Activated CD4-positive, alpha-beta T cell treated with anti-CD3 and anti-CD28 coated beads for 48 hours (primary cell): ENCODE results near the gene UGT1A9.
"Not testable (repeated sequence)": the region's sequence is repeated elsewhere in the genome, so short reads cannot be mapped to it uniquely, and the experiment has no call there.

Source experiments
- DNase-seq: peaks from one replicate; pipeline ENCODE4 v3.0.0-alpha.2; 2020

The UGT1A9 gene

GRCh38 chr2:233713262-233713615 lies 41.5 kb downstream of the UGT1A9 start:
- DNase-seq: no peak

DNA sequence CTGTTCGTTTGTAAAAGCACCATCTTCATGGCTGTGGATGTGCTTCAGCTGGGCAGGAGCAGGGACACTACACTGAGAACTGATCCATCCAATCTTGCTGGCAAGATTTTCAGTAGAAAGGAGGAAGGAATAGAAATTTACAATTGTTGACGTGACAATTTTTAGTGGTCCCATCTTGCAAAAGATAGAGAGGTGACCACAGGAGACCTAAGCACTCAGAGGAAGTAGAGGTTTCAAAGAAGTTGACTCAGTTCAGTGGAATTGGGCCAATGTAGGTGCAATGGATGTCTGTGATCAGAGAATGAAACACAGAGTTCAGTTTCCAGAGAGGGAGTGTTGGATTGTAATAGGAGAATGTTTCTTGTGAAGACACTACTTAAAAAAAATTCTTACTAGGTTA lies 42.4 kb downstream of the UGT1A9 start:
- no peak for DNase-seq

DNA sequence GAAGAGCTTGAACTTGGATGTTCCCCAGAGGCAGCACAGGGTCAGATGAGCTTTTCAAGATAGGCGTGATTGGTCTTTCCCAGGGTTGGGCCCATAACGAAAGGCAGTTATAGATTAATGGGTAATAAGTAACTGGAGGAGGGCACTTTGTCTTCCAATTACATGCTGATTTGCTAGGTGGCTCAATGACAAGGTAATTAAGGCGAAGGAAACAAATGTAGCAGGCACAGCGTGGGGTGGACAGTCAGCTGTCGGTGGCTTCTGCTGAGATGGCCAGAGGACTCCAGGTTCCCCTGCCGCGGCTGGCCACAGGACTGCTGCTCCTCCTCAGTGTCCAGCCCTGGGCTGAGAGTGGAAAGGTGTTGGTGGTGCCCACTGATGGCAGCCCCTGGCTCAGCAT lies 46.9 kb downstream of the UGT1A9 start, which contains the start of gene UGT1A4:
TSS of gene UGT1A4 (plus strand) at position 185 of the 400 bp plus-strand sequence. CDS start at position 270, 85 bp downstream.
- no peak for DNase-seq

- DNase-seq: no peak
Observed at GRCh38 chr2:233728723-233729301, 57.1 kb downstream of the UGT1A9 start, which contains the start of gene UGT1A3. UGT1A3 (plus strand) TSS chr2:233729042; CDS start chr2:233729127, 85 bp downstream.

GRCh38 chr2:233736868-233737653 lies 65.4 kb downstream of the UGT1A9 start:
- not testable (repeated sequence) for DNase-seq

DNA sequence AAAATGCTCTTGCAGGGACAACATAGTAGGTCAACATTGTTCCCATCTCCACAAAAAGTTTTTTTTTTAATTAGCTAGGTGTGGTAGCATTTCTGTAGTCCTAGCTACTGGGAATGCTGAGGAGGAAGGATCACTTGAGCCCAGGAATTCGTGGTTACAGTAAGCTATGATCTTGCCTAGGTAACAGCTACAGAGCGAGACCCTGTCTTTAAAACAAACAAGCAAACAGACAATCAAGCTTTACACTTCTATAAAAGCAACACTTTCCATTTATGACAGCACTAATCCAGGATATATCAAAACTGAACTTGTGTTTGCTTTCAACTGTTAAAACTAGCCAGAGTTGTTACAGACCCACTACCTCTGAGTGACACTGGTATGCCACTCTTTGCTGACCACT lies 69.2 kb downstream of the UGT1A9 start:
- no peak for DNase-seq

GRCh38 chr2:233743464-233744259 lies 72.0 kb downstream of the UGT1A9 start:
- no peak for DNase-seq

DNA sequence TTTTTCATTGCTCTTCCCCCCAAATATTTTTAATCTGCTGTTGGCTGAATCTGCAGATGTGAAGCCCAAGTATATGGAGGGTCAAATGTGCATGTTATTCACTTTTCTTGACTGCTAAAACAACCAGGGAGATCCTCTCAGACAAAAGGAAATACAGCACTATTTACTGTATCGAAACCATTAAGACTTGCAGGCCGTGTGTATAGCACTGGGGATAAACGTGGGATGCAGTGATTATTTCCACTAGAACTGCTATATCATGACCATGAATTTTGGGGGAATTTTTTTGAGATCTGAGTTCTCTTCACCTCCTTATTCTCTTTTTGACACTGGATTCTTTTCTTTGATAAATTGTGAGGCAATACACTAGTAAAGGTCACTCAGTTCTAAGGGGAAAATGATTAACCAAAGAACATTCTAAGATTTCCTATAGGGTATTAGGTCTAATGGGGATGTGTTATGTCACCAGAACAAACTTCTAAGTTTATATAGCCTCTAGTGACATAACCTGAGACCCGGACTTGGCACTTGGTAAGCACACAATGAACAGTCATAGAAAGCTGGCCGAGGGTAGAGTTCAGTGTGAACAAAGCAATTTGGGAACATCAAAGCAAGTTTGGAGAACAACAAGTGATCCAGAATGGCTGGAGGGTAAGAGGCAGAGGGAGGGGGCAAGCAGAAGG lies 73.5 kb downstream of the UGT1A9 start:
- DNase-seq: no peak

DNA sequence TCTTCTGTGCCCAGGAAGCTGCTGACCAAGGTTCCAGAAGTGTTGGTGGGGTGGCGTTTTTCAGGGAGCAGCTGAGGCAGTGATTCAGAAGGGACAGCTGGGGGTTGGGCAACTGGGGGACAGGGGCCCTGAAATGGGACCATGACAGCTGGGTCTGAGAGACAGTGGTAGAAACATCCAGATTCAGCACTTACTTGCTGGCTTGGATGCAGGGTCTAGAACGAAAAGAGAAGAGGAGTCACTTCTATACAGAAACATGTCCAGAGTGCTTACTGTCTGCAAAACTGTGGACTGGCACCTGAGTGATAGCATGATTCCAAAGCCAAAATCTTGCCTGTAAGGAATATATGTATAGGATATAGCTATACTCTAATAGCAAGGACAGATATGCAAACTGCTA lies 74.1 kb downstream of the UGT1A9 start:
- not testable (repeated sequence) for DNase-seq

DNA sequence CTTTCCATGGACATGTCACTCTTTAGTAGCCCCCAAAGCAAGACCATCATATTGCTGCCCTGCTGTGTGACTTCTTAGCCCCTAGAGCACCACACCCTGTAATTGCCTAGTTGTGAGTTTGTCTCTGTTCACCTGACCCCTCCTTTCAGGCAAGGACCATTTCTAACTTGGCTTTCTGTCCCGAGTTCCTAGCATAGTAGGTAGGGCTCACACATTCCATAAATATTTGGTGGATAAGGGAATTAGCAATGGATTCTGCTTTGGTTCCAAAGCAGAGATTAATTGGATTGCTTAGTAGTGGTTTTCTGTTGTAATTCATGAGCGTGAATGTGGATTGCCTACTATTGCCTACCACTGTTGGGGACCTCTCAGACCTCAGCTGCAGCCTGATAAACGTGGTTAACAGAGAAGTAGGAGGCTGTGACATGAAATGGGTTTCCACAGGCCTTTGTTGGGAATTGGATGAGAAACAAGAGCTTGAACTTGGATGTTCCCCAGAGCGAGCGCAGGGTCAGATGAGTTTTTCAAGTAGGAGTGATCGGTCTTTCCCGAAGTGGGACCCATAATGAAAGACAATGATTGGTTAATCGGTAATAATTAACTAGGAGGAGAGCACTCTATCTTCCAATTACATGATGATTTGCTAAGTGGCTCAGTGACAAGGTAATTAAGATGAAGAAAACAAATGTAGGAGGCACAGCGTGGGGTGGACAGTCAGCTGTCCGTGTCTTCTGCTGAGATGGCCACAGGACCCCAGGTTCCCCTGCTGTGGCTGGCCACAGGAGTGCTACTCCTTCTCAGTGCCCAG lies 75.0 kb downstream of the UGT1A9 start:
- DNase-seq: no peak

- no peak for DNase-seq
Observed at GRCh38 chr2:233747283-233747544, 75.5 kb downstream of the UGT1A9 start.

DNA sequence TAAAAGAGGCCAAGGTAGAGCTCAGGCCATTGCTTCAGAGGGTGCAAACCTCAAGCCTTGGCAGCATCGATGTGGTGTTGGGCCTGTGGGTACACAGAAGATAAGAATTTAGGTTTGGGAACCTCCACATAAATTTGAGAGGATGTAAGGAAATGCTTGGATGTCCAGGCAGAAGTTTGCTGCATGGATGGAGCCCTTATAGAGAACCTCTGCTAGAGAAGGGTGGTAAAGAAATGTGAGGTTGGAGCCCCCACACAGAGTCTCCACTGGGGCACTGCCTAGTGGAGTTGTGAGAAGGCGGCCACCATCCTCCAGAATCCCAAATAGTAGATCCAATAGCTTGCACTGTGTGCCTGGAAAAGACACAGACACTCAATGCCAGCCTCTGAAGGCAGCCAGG lies 79.0 kb downstream of the UGT1A9 start:
- DNase-seq: not testable (repeated sequence)

GRCh38 chr2:233751212-233752009 lies 79.7 kb downstream of the UGT1A9 start:
- not testable (repeated sequence) for DNase-seq

DNA sequence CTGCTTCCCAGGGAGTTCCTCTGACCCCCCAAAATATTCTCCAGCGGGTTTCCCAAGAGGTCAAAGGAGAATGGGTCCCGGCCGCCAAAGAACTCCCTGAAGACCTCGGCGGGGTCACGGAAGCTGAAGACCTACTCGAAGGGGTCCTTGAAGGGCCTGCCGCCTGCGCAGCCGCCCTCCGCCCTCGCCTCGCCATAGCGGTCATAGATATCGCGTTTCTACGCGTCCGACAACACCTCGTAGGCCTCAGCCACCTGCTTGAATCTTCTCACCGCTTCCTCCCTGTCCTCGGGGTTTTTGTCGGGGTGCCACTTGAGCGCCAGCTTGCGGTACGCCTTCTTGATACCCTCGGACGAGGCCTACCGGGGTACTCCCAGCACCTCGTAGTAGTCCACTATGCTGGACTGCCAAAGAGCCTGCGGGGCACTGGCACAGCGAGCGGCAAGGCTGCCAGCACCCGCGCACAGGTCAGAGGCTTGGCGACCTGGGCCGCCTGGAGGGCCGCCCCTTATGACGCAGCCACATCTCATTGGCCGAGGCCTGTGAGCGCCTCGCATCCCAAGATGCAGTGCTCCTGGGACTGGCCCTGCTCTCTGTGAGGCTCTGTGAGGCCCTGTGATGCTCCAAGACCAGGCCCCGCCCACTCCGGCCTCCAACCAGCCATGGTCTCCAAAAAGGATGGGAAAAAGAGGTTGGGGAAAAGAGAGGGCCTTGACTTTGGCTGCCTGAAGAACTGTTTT lies 83.3 kb downstream of the UGT1A9 start:
- no peak for DNase-seq

DNA sequence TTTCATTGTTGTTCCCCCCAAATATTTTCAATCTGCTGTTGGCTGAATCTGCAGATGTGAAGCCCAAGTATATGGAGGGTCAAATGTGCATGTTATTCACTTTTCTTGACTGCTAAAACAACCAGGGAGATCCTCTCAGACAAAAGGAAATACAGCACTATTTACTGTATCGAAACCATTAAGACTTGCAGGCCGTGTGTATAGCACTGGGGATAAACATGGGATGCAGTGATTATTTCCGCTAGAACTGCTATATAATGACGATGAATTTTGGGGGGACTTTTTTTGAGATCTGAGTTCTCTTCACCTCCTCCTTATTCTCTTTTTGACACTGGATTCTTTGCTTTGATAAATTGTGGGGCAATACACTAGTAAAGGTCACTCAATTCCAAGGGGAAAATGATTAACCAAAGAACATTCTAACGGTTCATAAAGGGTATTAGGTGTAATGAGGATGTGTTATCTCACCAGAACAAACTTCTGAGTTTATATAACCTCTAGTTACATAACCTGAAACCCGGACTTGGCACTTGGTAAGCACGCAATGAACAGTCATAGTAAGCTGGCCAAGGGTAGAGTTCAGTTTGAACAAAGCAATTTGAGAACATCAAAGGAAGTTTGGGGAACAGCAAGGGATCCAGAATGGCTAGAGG lies 84.9 kb downstream of the UGT1A9 start:
- DNase-seq: no peak

GRCh38 chr2:233758141-233758540 lies 86.4 kb downstream of the UGT1A9 start:
- no peak for DNase-seq

DNA sequence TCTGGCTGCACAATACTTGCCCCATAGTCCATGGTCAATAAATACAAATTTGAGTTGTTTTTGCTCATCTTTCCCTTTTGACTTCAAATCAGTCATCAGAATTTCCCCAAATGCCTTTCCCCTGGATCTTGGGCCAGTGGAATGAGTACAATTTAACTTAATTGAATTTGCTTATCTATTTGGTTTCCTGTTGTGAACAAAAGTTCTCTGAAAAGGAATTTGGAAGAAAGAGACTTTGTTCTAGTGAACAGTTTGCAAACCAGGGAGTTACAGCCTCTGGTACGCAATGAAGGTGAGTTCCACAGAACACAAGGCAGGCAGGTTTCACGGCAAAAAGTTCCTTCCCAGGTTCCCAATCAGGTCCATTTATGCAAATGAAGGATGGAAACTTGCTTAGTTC lies 87.2 kb downstream of the UGT1A9 start:
- DNase-seq: no peak

GRCh38 chr2:233760043-233760442 lies 88.3 kb downstream of the UGT1A9 start, which contains the start of gene UGT1A1:
UGT1A1 (plus strand) TSS chr2:233760270; CDS start chr2:233760288, 18 bp downstream.
- no peak for DNase-seq

DNA sequence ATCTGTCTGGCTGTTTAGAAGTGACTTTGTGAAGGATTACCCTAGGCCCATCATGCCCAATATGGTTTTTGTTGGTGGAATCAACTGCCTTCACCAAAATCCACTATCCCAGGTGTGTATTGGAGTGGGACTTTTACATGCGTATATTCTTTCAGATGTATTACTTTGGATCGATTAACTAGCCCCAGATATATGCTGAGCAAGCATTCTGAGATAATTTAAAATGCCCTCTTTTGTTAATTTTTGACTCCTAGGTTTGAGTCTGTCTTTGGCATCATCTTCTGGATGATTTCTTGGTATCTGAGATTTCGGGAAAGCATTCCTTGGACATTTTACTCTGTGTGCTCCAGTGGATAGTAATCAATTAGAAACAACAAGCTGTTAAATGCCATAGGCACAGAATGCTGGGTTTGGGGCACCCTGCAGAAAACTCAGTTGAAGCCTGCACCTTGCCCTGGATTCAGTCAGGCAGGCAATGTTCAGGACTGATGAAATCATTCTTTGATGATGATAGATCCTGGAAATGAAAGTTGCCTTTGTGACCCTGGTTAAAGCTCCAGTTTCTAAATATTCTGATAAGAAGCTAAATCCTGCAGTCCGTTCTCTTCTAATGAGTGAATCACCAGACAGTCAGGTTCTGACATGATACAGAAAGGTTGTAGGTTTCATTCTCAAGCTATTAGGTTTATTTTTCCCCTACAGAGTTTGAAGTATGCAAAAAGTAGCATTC lies 89.5 kb downstream of the UGT1A9 start:
- DNase-seq: no peak
